C4-2B (cell line): ENCODE data around the gene KAT8.

Experiments
- H3K27ac ChIP-seq: fragments of 450-650 bp; 2 replicates; pipeline ENCODE4 v1.5.1; 2017
- ZFX ChIP-seq: fragments of 450-650 bp; IDR thresholded peaks from 2 replicates; pipeline ENCODE4 v1.6.1; 2017
- TF ChIP-seq, protein P1 (sequence below): fragments of 450-650 bp; conservative IDR thresholded peaks from 2 replicates; pipeline ENCODE4 v1.5.1; 2017; ENCODE audit warnings: mild to moderate bottlenecking

KAT8 gene

DNA sequence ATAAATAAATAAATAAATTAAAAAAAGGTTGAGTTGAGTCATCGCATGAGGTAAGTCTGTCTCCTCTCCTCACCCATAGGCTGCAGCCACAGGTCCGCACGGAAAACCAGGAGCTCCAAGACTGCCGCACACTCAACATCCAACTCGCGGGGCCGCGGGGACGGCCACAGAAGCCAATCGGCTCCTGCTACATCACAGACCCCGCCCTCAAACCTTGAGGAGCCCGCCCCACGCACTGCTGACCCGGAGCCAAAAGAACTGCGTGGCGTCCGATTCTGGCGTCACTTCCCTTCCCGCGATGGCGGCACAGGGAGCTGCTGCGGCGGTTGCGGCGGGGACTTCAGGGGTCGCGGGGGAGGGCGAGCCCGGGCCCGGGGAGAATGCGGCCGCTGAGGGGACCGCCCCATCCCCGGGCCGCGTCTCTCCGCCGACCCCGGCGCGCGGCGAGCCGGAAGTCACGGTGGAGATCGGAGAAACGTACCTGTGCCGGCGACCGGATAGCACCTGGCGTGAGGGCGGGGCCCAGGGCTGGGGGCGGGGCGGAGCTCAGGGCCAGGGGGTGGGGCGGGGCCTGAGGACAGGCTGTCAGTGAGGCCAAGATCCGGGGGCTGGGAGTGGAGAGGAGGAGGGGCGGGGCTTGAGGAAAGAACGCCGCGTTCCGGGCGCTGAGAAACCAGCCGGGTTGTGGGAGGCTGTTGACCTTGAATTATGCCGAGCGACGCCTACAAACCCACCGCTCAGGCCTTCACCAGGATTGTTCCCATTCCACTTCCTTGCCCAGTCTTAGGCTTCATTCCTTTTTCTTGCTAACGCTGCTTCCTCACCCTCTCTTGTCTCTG, at the start of gene KAT8:
Gene KAT8 (plus strand): TSS at position 281 of the 839 bp plus-strand sequence. CDS start 18 bp downstream, at position 299.
- no peak for TF ChIP-seq ZFX
- H3K27ac ChIP-seq: peak within 1 kb of the TSS; percentile 89

DNA sequence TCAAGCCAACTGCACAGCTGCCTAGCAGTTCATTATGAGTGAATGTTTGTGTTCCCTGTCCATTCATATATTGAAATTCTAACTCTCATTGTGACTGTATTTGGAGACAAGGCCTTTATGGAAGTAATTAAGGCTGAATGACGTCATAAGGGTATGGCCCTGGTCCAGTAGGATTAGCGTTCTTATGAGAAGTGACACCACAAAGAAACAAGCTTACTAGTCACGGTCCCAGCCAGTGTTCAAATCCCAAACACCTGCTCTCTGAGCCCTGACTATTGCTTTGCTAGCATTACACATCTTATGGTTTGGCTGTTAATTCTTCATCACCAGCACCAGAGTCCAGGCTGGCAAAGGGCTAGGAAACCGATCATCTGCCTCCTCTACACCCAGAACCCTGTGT, 45.6 kb upstream of the KAT8 start:
- TF ChIP-seq, protein P1, sequence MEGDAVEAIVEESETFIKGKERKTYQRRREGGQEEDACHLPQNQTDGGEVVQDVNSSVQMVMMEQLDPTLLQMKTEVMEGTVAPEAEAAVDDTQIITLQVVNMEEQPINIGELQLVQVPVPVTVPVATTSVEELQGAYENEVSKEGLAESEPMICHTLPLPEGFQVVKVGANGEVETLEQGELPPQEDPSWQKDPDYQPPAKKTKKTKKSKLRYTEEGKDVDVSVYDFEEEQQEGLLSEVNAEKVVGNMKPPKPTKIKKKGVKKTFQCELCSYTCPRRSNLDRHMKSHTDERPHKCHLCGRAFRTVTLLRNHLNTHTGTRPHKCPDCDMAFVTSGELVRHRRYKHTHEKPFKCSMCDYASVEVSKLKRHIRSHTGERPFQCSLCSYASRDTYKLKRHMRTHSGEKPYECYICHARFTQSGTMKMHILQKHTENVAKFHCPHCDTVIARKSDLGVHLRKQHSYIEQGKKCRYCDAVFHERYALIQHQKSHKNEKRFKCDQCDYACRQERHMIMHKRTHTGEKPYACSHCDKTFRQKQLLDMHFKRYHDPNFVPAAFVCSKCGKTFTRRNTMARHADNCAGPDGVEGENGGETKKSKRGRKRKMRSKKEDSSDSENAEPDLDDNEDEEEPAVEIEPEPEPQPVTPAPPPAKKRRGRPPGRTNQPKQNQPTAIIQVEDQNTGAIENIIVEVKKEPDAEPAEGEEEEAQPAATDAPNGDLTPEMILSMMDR: no peak
- no peak for TF ChIP-seq ZFX
- peak overlapping the region; percentile 91 for H3K27ac ChIP-seq

DNA sequence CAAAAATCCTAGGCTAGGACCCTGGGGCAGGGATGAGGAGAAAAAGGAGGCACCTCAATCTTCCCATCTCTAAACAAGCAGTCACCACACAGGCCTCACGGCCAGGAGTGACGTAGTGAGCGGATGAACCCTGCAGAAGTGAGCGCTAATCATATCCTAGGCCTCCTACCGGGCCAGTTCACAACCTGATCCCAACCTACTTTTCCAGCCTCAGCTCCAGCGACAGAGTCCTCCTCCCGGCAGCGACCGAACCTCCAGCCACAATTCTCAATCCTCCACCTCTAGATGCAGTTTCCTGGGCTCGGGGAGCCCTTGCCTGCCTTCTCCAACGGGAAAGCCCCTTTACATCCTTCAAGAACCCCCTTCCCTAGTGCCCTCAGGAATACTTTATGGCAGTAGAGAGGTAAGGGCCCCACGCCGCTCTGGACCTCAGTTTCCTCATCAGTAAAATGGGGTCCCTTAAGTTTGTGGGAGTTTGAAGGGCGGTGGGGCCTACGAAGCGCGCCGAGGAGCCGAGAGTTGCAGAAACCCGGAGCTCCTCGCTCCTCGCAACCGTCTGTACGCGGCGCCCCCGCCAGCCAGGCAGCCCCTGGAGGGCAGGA, 44.8 kb upstream of the KAT8 start:
- TF ChIP-seq ZFX: no peak
- TF ChIP-seq, protein P1: no peak
- peak overlapping the region; percentile 91 for H3K27ac ChIP-seq

DNA sequence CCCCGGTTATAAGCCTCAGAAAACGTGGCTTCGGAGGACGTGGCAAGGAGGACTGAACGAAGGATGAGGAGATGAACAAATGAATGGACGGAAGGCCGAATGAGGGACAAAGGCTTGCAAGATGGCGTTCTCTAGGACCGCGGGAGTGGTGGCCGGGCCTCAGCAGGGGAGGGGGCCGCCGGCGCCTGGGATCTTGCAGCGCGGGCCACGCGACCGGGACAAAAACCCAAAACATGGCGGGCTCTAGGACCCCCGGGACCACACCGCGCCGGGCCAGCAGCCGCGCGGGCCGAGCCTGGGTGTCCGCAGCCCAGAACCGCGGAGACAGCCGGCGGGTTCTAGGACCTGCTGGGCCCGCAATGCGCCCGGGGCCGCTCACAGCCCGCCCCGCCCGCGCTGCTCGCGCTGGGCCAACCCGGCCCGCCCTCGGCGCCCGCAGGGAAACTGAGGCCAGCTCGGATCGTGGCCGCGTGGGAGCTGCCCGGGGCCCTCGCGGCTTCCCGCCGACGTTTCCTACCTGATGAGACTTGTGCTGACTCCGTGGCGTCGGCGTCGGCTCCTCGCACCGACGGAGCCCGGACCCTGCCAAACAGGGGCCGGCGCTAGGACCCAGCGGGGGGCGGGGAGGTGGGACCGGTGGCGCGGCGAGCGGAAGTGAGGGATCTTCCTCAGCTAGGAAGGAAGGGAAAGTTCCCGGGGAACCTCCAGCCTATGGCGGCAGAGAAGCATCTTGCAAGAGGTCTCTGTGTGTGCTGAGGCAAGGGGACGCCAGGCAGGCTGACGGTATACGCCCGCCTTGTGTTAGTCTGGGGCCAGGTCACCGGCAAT, 44.1 kb upstream of the KAT8 start:
- peak; percentile 78; the same call in 1 of the 2 replicates for TF ChIP-seq ZFX
- TF ChIP-seq, protein P1: no peak
- peak overlapping the region; percentile 91 for H3K27ac ChIP-seq

DNA sequence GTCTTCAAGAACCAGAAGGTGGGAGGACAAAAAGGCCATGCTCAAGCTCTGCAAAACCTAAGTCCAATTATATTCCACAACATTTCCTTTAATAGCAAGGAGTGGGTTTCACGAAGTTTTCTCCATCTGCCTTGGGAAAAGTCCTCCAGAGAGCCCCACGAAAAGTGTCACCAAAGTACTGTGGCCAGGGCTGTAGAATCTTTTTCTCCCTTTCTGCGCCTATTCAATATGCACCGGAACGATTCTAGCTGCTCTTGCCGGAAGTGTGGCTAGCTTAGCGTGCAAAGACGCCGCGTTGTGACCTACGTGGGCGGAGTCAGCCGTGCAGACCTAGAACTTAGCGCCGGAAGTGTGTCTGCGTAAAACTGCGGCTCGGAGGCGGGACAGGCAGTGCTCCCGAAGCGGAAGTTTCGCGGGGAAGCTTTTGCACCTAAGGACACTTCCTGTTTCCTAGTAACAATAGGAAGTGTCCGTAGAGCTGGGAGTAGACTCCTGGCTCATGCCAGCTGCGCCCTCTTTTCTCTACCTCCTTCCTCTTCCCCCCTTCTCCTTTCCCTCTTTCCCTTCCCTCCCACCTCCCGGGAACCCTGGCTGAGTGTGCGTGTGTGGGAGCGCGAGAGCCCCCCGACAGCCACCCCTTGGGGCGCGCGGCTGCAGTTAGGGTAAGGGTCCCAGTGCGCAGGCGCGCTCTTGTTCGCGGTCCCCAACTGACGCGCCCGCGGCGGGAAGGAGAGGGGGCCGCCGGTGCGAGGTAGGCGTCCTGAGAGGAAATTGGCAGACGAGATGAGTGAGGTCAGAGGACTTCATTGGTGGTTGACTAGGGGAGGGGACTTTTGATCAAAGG, 43.3 kb upstream of the KAT8 start, which contains the start of the genes ZNF646 and ZNF668:
Gene ZNF646 (plus strand): TSS at position 453 of the 844 bp plus-strand sequence. CDS start 1,903 bp downstream, outside the sequence.
Gene ZNF668 (minus strand): TSS at position 271 of the 844 bp plus-strand sequence. CDS start 9,781 bp downstream, outside the sequence.
- H3K27ac ChIP-seq: peak within 1 kb of the TSS; percentile 91
- TF ChIP-seq, protein P1: no peak
- no peak for TF ChIP-seq ZFX

DNA sequence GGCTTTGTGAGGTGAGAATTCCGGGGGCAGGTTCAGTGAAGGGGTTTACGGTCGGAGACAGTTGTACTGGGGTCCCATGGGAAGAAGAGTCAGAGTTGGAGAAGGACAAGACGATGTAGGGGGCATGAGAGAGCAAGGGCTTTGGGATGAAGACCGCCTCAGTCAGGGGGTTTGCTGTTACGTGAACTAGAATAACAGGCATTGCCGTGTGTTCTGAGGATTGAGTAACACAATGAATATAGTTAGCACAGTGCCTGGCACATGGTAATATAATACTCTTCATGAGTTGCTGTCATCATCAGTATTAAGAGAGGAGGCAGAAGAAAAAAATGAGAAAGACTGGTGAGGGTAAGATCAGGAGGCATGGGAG, 42.7 kb upstream of the KAT8 start:
- H3K27ac ChIP-seq: peak overlapping the region; percentile 91
- no peak for TF ChIP-seq ZFX
- TF ChIP-seq, protein P1: no peak

DNA sequence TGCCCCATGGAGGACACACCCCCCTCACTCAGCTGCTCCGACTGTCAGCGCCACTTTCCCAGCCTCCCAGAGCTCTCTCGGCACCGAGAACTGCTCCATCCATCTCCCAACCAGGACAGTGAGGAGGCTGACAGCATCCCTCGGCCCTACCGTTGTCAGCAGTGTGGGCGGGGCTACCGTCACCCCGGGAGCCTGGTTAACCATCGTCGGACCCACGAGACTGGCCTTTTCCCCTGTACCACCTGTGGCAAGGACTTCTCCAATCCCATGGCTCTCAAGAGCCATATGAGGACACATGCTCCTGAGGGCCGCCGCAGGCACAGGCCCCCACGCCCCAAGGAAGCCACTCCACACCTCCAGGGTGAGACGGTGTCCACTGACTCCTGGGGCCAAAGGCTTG, 41.1 kb upstream of the KAT8 start:
- TF ChIP-seq ZFX: no peak
- TF ChIP-seq, protein P1: no peak
- H3K27ac ChIP-seq: no peak overlapping the region
